SK-N-SH (cell line): ENCODE results near the gene CELF4. TPM values are rescaled to one million over a fixed set of nuclear protein-coding genes. Genes with fewer than 3 reads are reported as not detected.

Source experiments
- CTCF ChIA-PET: fragments of 300-600, 350-600 bp; formaldehyde crosslinking; extraction: SDS; loops from one replicate; lab custom pipeline; 2021; lab: Yijun Ruan, JAX
- POLR2A ChIA-PET: fragments of 350-600 bp; sonication (Branson Sonifier 250); formaldehyde crosslinking; extraction: SDS; loops from one replicate; lab custom pipeline; 2020; ENCODE audit warnings: antibody characterized with exemption, inconsistent platforms; lab: Yijun Ruan, JAX
- DNase-seq: peaks from one replicate; pipeline ENCODE4 v3.0.0; 2012
- H2AFZ ChIP-seq: fragments of 200-600 bp; sonication (generic); 2 replicates; pipeline ENCODE4 v1.8.1; 2016; ENCODE audit warnings: antibody characterized with exemption, mild to moderate bottlenecking, low read depth
- H3F3A ChIP-seq: fragments of 200-600 bp; sonication (generic); replicated peaks from 2 replicates; pipeline ENCODE3; 2016; ENCODE audit warnings: antibody characterized with exemption, mild to moderate bottlenecking; ENCODE audit not compliant: insufficient read depth
- H3K27ac ChIP-seq, 2 experiments: fragments of 200-500 bp in 1 of 2; fragments of 200-600 bp in 1 of 2; sonication (Bioruptor generic) in 1 of 2; sonication (generic), shearing (Covaris generic) in 1 of 2; 2 replicates each; pipeline versions ENCODE4 v1.5.1 to v1.6.1; 2014 to 2016; ENCODE audit warnings: low read depth in 2 of 2, inconsistent platforms in 1 of 2, low read length in 1 of 2, mild to moderate bottlenecking in 1 of 2, mixed read lengths in 1 of 2
- H3K27me3 ChIP-seq: fragments of 200-600 bp; sonication (generic), shearing (Covaris generic); 2 replicates; pipeline ENCODE4 v1.6.1; 2016; ENCODE audit warnings: mixed run types; ENCODE audit not compliant: insufficient read depth
- H3K36me3 ChIP-seq, 2 experiments: fragments of 200-500 bp in 1 of 2; fragments of 200-600 bp in 1 of 2; sonication (Bioruptor generic) in 1 of 2; sonication (generic) in 1 of 2; replicated peaks in 1 of 2; 2 replicates each; pipeline versions ENCODE3 to v1.5.1; 2014 to 2016; ENCODE audit warnings: low read length in 1 of 2, mild to moderate bottlenecking in 1 of 2; ENCODE audit not compliant: insufficient read depth in 2 of 2, control insufficient read depth in 1 of 2
- H3K4me1 ChIP-seq, 2 experiments: fragments of 200-500 bp in 1 of 2; fragments of 200-600 bp in 1 of 2; sonication (Bioruptor generic) in 1 of 2; sonication (generic), shearing (Covaris generic) in 1 of 2; 2 replicates each; pipeline versions ENCODE4 v1.5.1 to v1.6.1; 2014 to 2016; ENCODE audit warnings: low read depth in 1 of 2, low read length in 1 of 2, mixed run types in 1 of 2; ENCODE audit not compliant: insufficient read depth in 2 of 2, control insufficient read depth in 1 of 2
- H3K4me2 ChIP-seq: fragments of 200-600 bp; sonication (generic), shearing (Covaris generic); 2 replicates; pipeline ENCODE4 v1.6.1; 2017; ENCODE audit warnings: mixed run types
- H3K4me3 ChIP-seq, 2 experiments: fragments of 200-500 bp in 1 of 2; fragments of 200-600 bp in 1 of 2; sonication (Bioruptor generic) in 1 of 2; sonication (generic), shearing (Covaris generic) in 1 of 2; 2 replicates each; pipeline versions ENCODE4 v1.5.1 to v1.8.1; 2014 to 2016; ENCODE audit warnings: low read depth in 2 of 2, inconsistent platforms in 1 of 2, low read length in 1 of 2, mild to moderate bottlenecking in 1 of 2, mixed read lengths in 1 of 2, moderate library complexity in 1 of 2
- H3K79me2 ChIP-seq: fragments of 200-600 bp; sonication (generic); 2 replicates; pipeline ENCODE4 v1.8.1; 2017; ENCODE audit warnings: mild to moderate bottlenecking; ENCODE audit not compliant: insufficient read depth
- H3K9ac ChIP-seq: fragments of 200-600 bp; sonication (generic); 2 replicates; pipeline ENCODE4 v1.6.1; 2017; ENCODE audit warnings: mixed run types
- H3K9me2 ChIP-seq: fragments of 200-600 bp; sonication (generic); 2 replicates; pipeline ENCODE4 v1.6.1; 2017; ENCODE audit warnings: mixed run types
- H3K9me3 ChIP-seq: fragments of 200-600 bp; sonication (generic); 2 replicates; pipeline ENCODE4 v1.6.1; 2017; ENCODE audit warnings: mixed run types, mild to moderate bottlenecking, moderate library complexity
- H4K20me1 ChIP-seq: fragments of 200-600 bp; sonication (generic); 2 replicates; pipeline ENCODE4 v1.6.1; 2017; ENCODE audit warnings: mild to moderate bottlenecking, mixed run types; ENCODE audit not compliant: insufficient read depth
- EP300 ChIP-seq, 2 experiments: IDR thresholded peaks; 2 replicates each; pipeline versions ENCODE4 v1.4.0 to v1.6.1; 2012; ENCODE audit warnings: borderline replicate concordance in 1 of 2, low read depth in 1 of 2, low read length in 1 of 2
- EZH2phosphoT487 ChIP-seq: fragments of 200-600 bp; sonication (generic); IDR thresholded peaks from 2 replicates; pipeline ENCODE4 v1.6.1; 2017; ENCODE audit warnings: low read depth, mixed run types, mild to moderate bottlenecking, antibody characterized with exemption, moderate library complexity, borderline replicate concordance
- FOXJ3 ChIP-seq: sonication (generic); formaldehyde crosslinking; IDR thresholded peaks from 2 replicates; pipeline ENCODE4 v1.5.1; 2020; ENCODE audit warnings: mild to moderate bottlenecking, missing genetic modification reagents
- FOXM1 ChIP-seq: IDR thresholded peaks from 2 replicates; pipeline ENCODE4 v1.4.0; 2012; ENCODE audit warnings: low read depth, mild to moderate bottlenecking
- GATA2 ChIP-seq: sonication (generic); formaldehyde crosslinking; IDR thresholded peaks from 2 replicates; pipeline ENCODE4 v1.5.0; 2020; ENCODE audit warnings: mild to moderate bottlenecking, missing genetic modification reagents
- MAX ChIP-seq: IDR thresholded peaks from 2 replicates; pipeline ENCODE4 v1.4.0; 2012; ENCODE audit warnings: low read depth
- MEF2A ChIP-seq: IDR thresholded peaks from 2 replicates; pipeline ENCODE4 v1.4.0; 2012; ENCODE audit warnings: low read depth, borderline replicate concordance
- MXI1 ChIP-seq: IDR thresholded peaks from 2 replicates; pipeline ENCODE4 v1.6.1; 2012; ENCODE audit warnings: mild to moderate bottlenecking, low read depth, low read length, improper control_type of control experiment
- POLR2AphosphoS5 ChIP-seq: IDR thresholded peaks from 2 replicates; pipeline ENCODE4 v1.6.1; 2012; ENCODE audit warnings: low read depth, low read length
- RCOR1 ChIP-seq: fragments of 150-350 bp; IDR thresholded peaks from 2 replicates; pipeline ENCODE4 v1.6.1; 2017; ENCODE audit warnings: antibody characterized with exemption, low read length
- SIN3A ChIP-seq: IDR thresholded peaks from 2 replicates; pipeline ENCODE4 v1.6.1; 2012; ENCODE audit warnings: low read depth, mild to moderate bottlenecking, low read length, moderate library complexity, borderline replicate concordance
- SMC3 ChIP-seq: IDR thresholded peaks from 2 replicates; pipeline ENCODE4 v1.6.1; 2012; ENCODE audit warnings: low read depth, low read length, improper control_type of control experiment
- TAF1 ChIP-seq: IDR thresholded peaks from 2 replicates; pipeline ENCODE4 v1.6.1; 2012; ENCODE audit warnings: low read depth, mild to moderate bottlenecking, low read length, moderate library complexity, borderline replicate concordance
- TCF12 ChIP-seq: IDR thresholded peaks from 2 replicates; pipeline ENCODE4 v1.4.0; 2012
- TEAD4 ChIP-seq: IDR thresholded peaks from 2 replicates; pipeline ENCODE4 v1.4.0; 2012; ENCODE audit warnings: mild to moderate bottlenecking, borderline replicate concordance; ENCODE audit not compliant: insufficient read depth
- YY1 ChIP-seq: IDR thresholded peaks from 2 replicates; pipeline ENCODE4 v1.4.0; 2012; ENCODE audit warnings: low read depth, mild to moderate bottlenecking
- ZBTB33 ChIP-seq: IDR thresholded peaks from 2 replicates; pipeline ENCODE4 v1.4.0; 2012; ENCODE audit warnings: low read depth, borderline replicate concordance
- WGBS: methylation state at CpG from one replicate; pipeline ENCODE4 v1.1.6; 2017; ENCODE audit warnings: low lambda C conversion rate; 5-methylcytosine and 5-hydroxymethylcytosine counted together
- polyA plus RNA-seq, 3 experiments: library from polyadenylated mRNA; depleted of rRNA; stranded (reverse); fragments of >200 nt; gene quantifications; 2 replicates each; pipeline ENCODE4 v1.2.3, GENCODE V29; 2012
- TF ChIP-seq, protein P1 (sequence below): IDR thresholded peaks from 2 replicates; pipeline ENCODE4 v1.6.1; 2012; ENCODE audit warnings: mild to moderate bottlenecking, low read depth, low read length, moderate library complexity
- TF ChIP-seq, protein P2 (sequence below): fragments of 150-350 bp; IDR thresholded peaks from 2 replicates; pipeline ENCODE4 v1.6.1; 2016; ENCODE audit warnings: mild to moderate bottlenecking, low read depth, low read length

The CELF4 gene
- polyA plus RNA-seq, 1 of the 3 experiments (the other 2 are of a cell fraction), result 0.26 TPM

- H3K36me3 ChIP-seq, result no peaks in the 10 kb centered on the region
- no peak overlapping the region for H3K4me2 ChIP-seq
- H3K9me3 ChIP-seq, result no peaks in the 10 kb centered on the region
- no peaks in the 10 kb centered on the region for H3F3A ChIP-seq
- no peak overlapping the region for H3K27ac ChIP-seq
- POLR2A ChIA-PET, result no interaction called here
- H3K27me3 ChIP-seq, result no peaks in the 10 kb centered on the region
- H3K4me1 ChIP-seq, result no peaks in the 10 kb centered on the region; a peak in 1 of 4 replicates
- TF ChIP-seq GATA2 (CRISPR knock-in tag), result no peak
- TF ChIP-seq SMC3, result no peak
- TF ChIP-seq EP300 (IDR thresholded peaks at IDR 0.05; ENCODE audit: borderline replicate concordance in 1 of 2, low read depth in 1 of 2, low read length in 1 of 2), result no peak
- no peak for TF ChIP-seq YY1
- no peak for TF ChIP-seq ZBTB33
- TF ChIP-seq, protein P1, sequence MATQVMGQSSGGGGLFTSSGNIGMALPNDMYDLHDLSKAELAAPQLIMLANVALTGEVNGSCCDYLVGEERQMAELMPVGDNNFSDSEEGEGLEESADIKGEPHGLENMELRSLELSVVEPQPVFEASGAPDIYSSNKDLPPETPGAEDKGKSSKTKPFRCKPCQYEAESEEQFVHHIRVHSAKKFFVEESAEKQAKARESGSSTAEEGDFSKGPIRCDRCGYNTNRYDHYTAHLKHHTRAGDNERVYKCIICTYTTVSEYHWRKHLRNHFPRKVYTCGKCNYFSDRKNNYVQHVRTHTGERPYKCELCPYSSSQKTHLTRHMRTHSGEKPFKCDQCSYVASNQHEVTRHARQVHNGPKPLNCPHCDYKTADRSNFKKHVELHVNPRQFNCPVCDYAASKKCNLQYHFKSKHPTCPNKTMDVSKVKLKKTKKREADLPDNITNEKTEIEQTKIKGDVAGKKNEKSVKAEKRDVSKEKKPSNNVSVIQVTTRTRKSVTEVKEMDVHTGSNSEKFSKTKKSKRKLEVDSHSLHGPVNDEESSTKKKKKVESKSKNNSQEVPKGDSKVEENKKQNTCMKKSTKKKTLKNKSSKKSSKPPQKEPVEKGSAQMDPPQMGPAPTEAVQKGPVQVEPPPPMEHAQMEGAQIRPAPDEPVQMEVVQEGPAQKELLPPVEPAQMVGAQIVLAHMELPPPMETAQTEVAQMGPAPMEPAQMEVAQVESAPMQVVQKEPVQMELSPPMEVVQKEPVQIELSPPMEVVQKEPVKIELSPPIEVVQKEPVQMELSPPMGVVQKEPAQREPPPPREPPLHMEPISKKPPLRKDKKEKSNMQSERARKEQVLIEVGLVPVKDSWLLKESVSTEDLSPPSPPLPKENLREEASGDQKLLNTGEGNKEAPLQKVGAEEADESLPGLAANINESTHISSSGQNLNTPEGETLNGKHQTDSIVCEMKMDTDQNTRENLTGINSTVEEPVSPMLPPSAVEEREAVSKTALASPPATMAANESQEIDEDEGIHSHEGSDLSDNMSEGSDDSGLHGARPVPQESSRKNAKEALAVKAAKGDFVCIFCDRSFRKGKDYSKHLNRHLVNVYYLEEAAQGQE, result no peak
- TF ChIP-seq TEAD4, result no peak
- no peak for TF ChIP-seq MAX
- no peak for TF ChIP-seq MXI1
- no peak for TF ChIP-seq TAF1
- TF ChIP-seq FOXM1, result no peak
- no peak for TF ChIP-seq FOXJ3 (CRISPR knock-in tag)
- TF ChIP-seq, protein P2, sequence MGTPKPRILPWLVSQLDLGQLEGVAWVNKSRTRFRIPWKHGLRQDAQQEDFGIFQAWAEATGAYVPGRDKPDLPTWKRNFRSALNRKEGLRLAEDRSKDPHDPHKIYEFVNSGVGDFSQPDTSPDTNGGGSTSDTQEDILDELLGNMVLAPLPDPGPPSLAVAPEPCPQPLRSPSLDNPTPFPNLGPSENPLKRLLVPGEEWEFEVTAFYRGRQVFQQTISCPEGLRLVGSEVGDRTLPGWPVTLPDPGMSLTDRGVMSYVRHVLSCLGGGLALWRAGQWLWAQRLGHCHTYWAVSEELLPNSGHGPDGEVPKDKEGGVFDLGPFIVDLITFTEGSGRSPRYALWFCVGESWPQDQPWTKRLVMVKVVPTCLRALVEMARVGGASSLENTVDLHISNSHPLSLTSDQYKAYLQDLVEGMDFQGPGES, result no peak
- TF ChIP-seq SIN3A, result no peak
- no peak for TF ChIP-seq TCF12
- TF ChIP-seq EZH2phosphoT487, result no peak
- no peak for TF ChIP-seq RCOR1
- no peak for TF ChIP-seq POLR2AphosphoS5
- no peak for TF ChIP-seq MEF2A
- no peak for DNase-seq
- no peak overlapping the region for H3K9ac ChIP-seq
- no peaks in the 10 kb centered on the region for H3K9me2 ChIP-seq
- no peaks in the 10 kb centered on the region for H4K20me1 ChIP-seq
- CTCF ChIA-PET, result interaction anchor here (1.2 kb wide), 1 partner anchor 46 kb away, joined by 3 read pairs; no protein-coding TSS in a partner anchor
- H2AFZ ChIP-seq, result no peak overlapping the region
- 45% methylated on average over 7 of the region's 10 CpGs for WGBS
- H3K4me3 ChIP-seq, result no peak overlapping the region
- no peaks in the 10 kb centered on the region for H3K79me2 ChIP-seq
Observed at GRCh38 chr18:37276111-37276890, 289.3 kb downstream of the CELF4 start.
